H9 (cell line): ENCODE results near the gene AACS. TPM values are rescaled to one million over a fixed set of nuclear protein-coding genes. Genes with fewer than 3 reads are reported as not detected.
"Not testable (repeated sequence)": the region's sequence is repeated elsewhere in the genome, so short reads cannot be mapped to it uniquely, and the experiment has no call there.

Experiments
- DNase-seq: peaks from one replicate; pipeline ENCODE4 v3.0.0-alpha.2; 2017
- H2AFZ ChIP-seq: one replicate; pipeline ENCODE4 v1.6.1; 2013; ENCODE audit warnings: mild to moderate bottlenecking, low read length, control low read depth, moderate library complexity
- H2AK5ac ChIP-seq: 2 replicates; pipeline ENCODE4 v1.6.1; 2013; ENCODE audit warnings: low read length, control low read depth, mixed read lengths; ENCODE audit not compliant: insufficient read length
- H2BK120ac ChIP-seq: one replicate; pipeline ENCODE4 v1.6.1; 2013; ENCODE audit warnings: low read depth, mild to moderate bottlenecking, low read length, control low read depth, inconsistent platforms; ENCODE audit not compliant: poor library complexity, severe bottlenecking
- H2BK12ac ChIP-seq: 2 replicates; pipeline ENCODE4 v1.6.1; 2013; ENCODE audit warnings: low read length, control low read depth, mixed read lengths, low read depth; ENCODE audit not compliant: insufficient read length
- H2BK15ac ChIP-seq: 2 replicates; pipeline ENCODE4 v1.6.1; 2013; ENCODE audit warnings: low read depth, low read length, control low read depth
- H2BK20ac ChIP-seq: one replicate; pipeline ENCODE4 v1.6.1; 2013; ENCODE audit warnings: low read depth, mild to moderate bottlenecking, low read length, control low read depth, inconsistent platforms; ENCODE audit not compliant: poor library complexity, severe bottlenecking
- H2BK5ac ChIP-seq: 2 replicates; pipeline ENCODE4 v1.6.1; 2013; ENCODE audit warnings: low read length, control low read depth, mixed read lengths; ENCODE audit not compliant: insufficient read length
- H3K14ac ChIP-seq: 2 replicates; pipeline ENCODE4 v1.6.1; 2013; ENCODE audit warnings: low read length, control low read depth; ENCODE audit not compliant: insufficient read depth
- H3K18ac ChIP-seq: 2 replicates; pipeline ENCODE4 v1.6.1; 2013; ENCODE audit warnings: low read depth, mild to moderate bottlenecking, mixed read lengths, low read length, control low read depth; ENCODE audit not compliant: insufficient read length
- H3K23ac ChIP-seq: 2 replicates; pipeline ENCODE4 v1.6.1; 2013; ENCODE audit warnings: low read length, control low read depth, mixed read lengths, low read depth; ENCODE audit not compliant: insufficient read length
- H3K23me2 ChIP-seq: 2 replicates; pipeline ENCODE4 v1.6.1; 2013; ENCODE audit warnings: low read depth, mild to moderate bottlenecking, mixed read lengths, low read length, control low read depth; ENCODE audit not compliant: insufficient read length, poor library complexity, severe bottlenecking
- H3K27ac ChIP-seq: 2 replicates; pipeline ENCODE4 v1.5.1; 2013; ENCODE audit warnings: low read length, control low read depth, mixed read lengths, low read depth; ENCODE audit not compliant: insufficient read length
- H3K27me3 ChIP-seq: 2 replicates; pipeline ENCODE4 v1.6.1; 2013; ENCODE audit warnings: low read length, control low read depth, inconsistent platforms; ENCODE audit not compliant: insufficient read depth
- H3K4ac ChIP-seq: 2 replicates; pipeline ENCODE4 v1.6.1; 2013; ENCODE audit warnings: low read depth, mild to moderate bottlenecking, control low read depth, inconsistent platforms, low read length, moderate library complexity
- H3K4me1 ChIP-seq: 2 replicates; pipeline ENCODE4 v1.6.1; 2013; ENCODE audit warnings: low read length, control low read depth, inconsistent platforms; ENCODE audit not compliant: insufficient read depth
- H3K4me2 ChIP-seq: 2 replicates; pipeline ENCODE4 v1.6.1; 2013; ENCODE audit warnings: low read length, control low read depth, mixed read lengths; ENCODE audit not compliant: insufficient read length, insufficient read depth
- H3K56ac ChIP-seq: 2 replicates; pipeline ENCODE4 v1.6.1; 2013; ENCODE audit warnings: low read depth, mild to moderate bottlenecking, mixed read lengths, low read length, control low read depth; ENCODE audit not compliant: insufficient read length
- H3K79me1 ChIP-seq: 2 replicates; pipeline ENCODE4 v1.6.1; 2013; ENCODE audit warnings: low read depth, mild to moderate bottlenecking, moderate library complexity, low read length, control low read depth, inconsistent platforms; ENCODE audit not compliant: insufficient read depth, poor library complexity, severe bottlenecking
- H3K79me2 ChIP-seq: 2 replicates; pipeline ENCODE4 v1.6.1; 2013; ENCODE audit warnings: low read length, control low read depth, inconsistent platforms; ENCODE audit not compliant: insufficient read depth
- H3K9ac ChIP-seq: 2 replicates; pipeline ENCODE4 v1.6.1; 2013; ENCODE audit warnings: low read length, control low read depth, mixed read lengths; ENCODE audit not compliant: insufficient read length; ENCODE audit errors: extremely low read depth
- H3K9me3 ChIP-seq: one replicate; pipeline ENCODE4 v1.6.1; 2013; ENCODE audit warnings: low read depth, low read length, inconsistent platforms; ENCODE audit not compliant: control insufficient read depth
- H3T11ph ChIP-seq: one replicate; pipeline ENCODE4 v1.6.1; 2013; ENCODE audit warnings: mild to moderate bottlenecking, low read length, control low read depth, inconsistent platforms
- H4K20me1 ChIP-seq: one replicate; pipeline ENCODE4 v1.6.1; 2013; ENCODE audit not compliant: control insufficient read depth, insufficient read length, insufficient read depth
- H4K5ac ChIP-seq: 2 replicates; pipeline ENCODE4 v1.6.1; 2013; ENCODE audit warnings: low read depth, mild to moderate bottlenecking, mixed read lengths, low read length, control low read depth; ENCODE audit not compliant: insufficient read length
- H4K8ac ChIP-seq: replicated peaks from 2 replicates; pipeline ENCODE4 v1.6.1; 2013; ENCODE audit warnings: low read length, control low read depth, mixed read lengths, low read depth; ENCODE audit not compliant: insufficient read length
- H4K91ac ChIP-seq: 2 replicates; pipeline ENCODE4 v1.6.1; 2013; ENCODE audit warnings: low read depth, mild to moderate bottlenecking, moderate library complexity, mixed read lengths, low read length, control low read depth; ENCODE audit not compliant: insufficient read length
- H3K27ac Mint-ChIP-seq, 3 experiments: 2 replicates in 2 of 3; 3 replicates in 1 of 3; pipeline ENCODE4 v1.8.0; 2020 to 2021; ENCODE audit warnings: mixed read lengths in 3 of 3, mild to moderate bottlenecking in 1 of 3, moderate library complexity in 1 of 3
- H3K27me3 Mint-ChIP-seq: 2 replicates; pipeline ENCODE4 v1.8.0; 2021; ENCODE audit warnings: low read depth, mild to moderate bottlenecking, moderate library complexity, mixed read lengths
- H3K36me3 Mint-ChIP-seq, 3 experiments: 2 replicates in 2 of 3; 3 replicates in 1 of 3; pipeline ENCODE4 v1.8.0; 2020 to 2021; ENCODE audit warnings: low read depth in 3 of 3, mixed read lengths in 3 of 3; ENCODE audit not compliant: insufficient read depth in 1 of 3
- H3K4me1 Mint-ChIP-seq, 2 experiments: 2 replicates each; pipeline ENCODE4 v1.8.0; 2020; ENCODE audit warnings: mixed read lengths in 2 of 2
- H3K4me3 Mint-ChIP-seq, 2 experiments: 2 replicates in 1 of 2; 3 replicates in 1 of 2; pipeline ENCODE4 v1.8.0; 2020 to 2021; ENCODE audit warnings: mild to moderate bottlenecking in 2 of 2, mixed read lengths in 2 of 2, moderate library complexity in 1 of 2
- H3K9me3 Mint-ChIP-seq, 2 experiments: 2 replicates in 1 of 2; 3 replicates in 1 of 2; pipeline ENCODE4 v1.8.0; 2020; ENCODE audit warnings: mild to moderate bottlenecking in 2 of 2, mixed read lengths in 2 of 2, moderate library complexity in 1 of 2
- CTCF ChIP-seq: fragments of 200-600 bp; sonication (generic); conservative IDR thresholded peaks from 3 replicates; pipeline ENCODE4 v1.8.0; 2021; ENCODE audit warnings: antibody characterized with exemption, mild to moderate bottlenecking
- WGBS: extraction: QIAGEN DNeasy Blood & Tissue Kit; methylation state at CpG from one replicate; pipeline ENCODE4 v1.1.7; 2013; ENCODE audit warnings: missing lambda C conversion rate, low lambda C conversion rate, mixed read lengths; ENCODE audit not compliant: insufficient read length; ENCODE audit errors: extremely low coverage; 5-methylcytosine and 5-hydroxymethylcytosine counted together
- total RNA-seq: library from RNA; stranded (reverse); gene quantifications from 2 replicates; pipeline ENCODE4 v1.2.1, GENCODE V29; 2021

AACS gene
- total RNA-seq, 1 experiment from 2014 or later: 35.0 TPM

- H2BK5ac ChIP-seq: no peak overlapping the region
- no peak overlapping the region for H3T11ph ChIP-seq
- no peak overlapping the region for H3K14ac ChIP-seq
- no peak overlapping the region for H2BK120ac ChIP-seq
- no peak overlapping the region for H3K23ac ChIP-seq
- H4K8ac ChIP-seq: no peak overlapping the region
- no peak overlapping the region for H4K91ac ChIP-seq
- no CpG with 5 or more reads among the region's 2 CpGs for WGBS
- no peaks in the 10 kb centered on the region for H3K9me3 ChIP-seq
- peaks cover 6% of the 10 kb centered on the region; the same call in 1 of the 2 replicates for H3K79me2 ChIP-seq
- Mint-ChIP-seq H3K4me3 (no peak overlapping the region), H3K9me3 (no peaks in the 10 kb centered on the region), H3K27me3 (no peaks in the 10 kb centered on the region), H3K27ac (no peak overlapping the region), H3K4me1 (peaks cover 10 to 11% of the 10 kb centered on the region in 2 experiments), H3K36me3 (peaks cover 21 to 40% (median 33%) of the 10 kb centered on the region in 3 experiments)
- peaks cover 3% of the 10 kb centered on the region for H3K79me1 ChIP-seq
- no peak overlapping the region for H3K56ac ChIP-seq
- H3K23me2 ChIP-seq: no peaks in the 10 kb centered on the region
- no peak overlapping the region for H4K5ac ChIP-seq
- H3K4me1 ChIP-seq: no peaks in the 10 kb centered on the region; the same call in 1 of the 2 replicates
- H4K20me1 ChIP-seq: no peaks in the 10 kb centered on the region
- TF ChIP-seq CTCF: no peak
- DNase-seq: no peak
- no peaks in the 10 kb centered on the region for H3K27me3 ChIP-seq
- H3K27ac ChIP-seq: no peak overlapping the region
- no peak overlapping the region for H2BK20ac ChIP-seq
- H2BK15ac ChIP-seq: no peak overlapping the region
- no peak overlapping the region for H2BK12ac ChIP-seq
- H3K18ac ChIP-seq: no peak overlapping the region
- H3K4me2 ChIP-seq: no peak overlapping the region
- H3K4ac ChIP-seq: no peak overlapping the region
- H2AK5ac ChIP-seq: no peak overlapping the region
- H3K9ac ChIP-seq: no peak overlapping the region
- H2AFZ ChIP-seq: no peak overlapping the region
Observed at GRCh38 chr12:125072496-125072895, 7.3 kb downstream of the AACS start.

- H2BK12ac ChIP-seq, H3K18ac ChIP-seq, H3T11ph ChIP-seq, DNase-seq, H4K91ac ChIP-seq, H3K9ac ChIP-seq, H3K27ac ChIP-seq, H2AFZ ChIP-seq, H3K4me3 Mint-ChIP-seq, H3K27me3 Mint-ChIP-seq, H3K4me2 ChIP-seq, H3K14ac ChIP-seq, H3K4ac ChIP-seq, H3K23me2 ChIP-seq, H2BK5ac ChIP-seq, H3K4me1 ChIP-seq, H3K79me1 ChIP-seq, H2BK120ac ChIP-seq, H4K8ac ChIP-seq, H3K27me3 ChIP-seq, H4K20me1 ChIP-seq, H3K79me2 ChIP-seq, H3K9me3 Mint-ChIP-seq, H2AK5ac ChIP-seq, H2BK15ac ChIP-seq, H3K56ac ChIP-seq, H3K9me3 ChIP-seq, H3K4me1 Mint-ChIP-seq, H4K5ac ChIP-seq, H3K23ac ChIP-seq, H2BK20ac ChIP-seq: not testable (repeated sequence)
- H3K27ac Mint-ChIP-seq: peak overlapping the region in 1 of 3 experiments; percentile 79; a peak in 1 of 7 replicates
- WGBS: no CpG with 5 or more reads among the region's 2 CpGs
- peaks cover 35 to 51% (median 42%) of the 10 kb centered on the region in 3 experiments; a peak in 6 of 7 replicates for H3K36me3 Mint-ChIP-seq
Observed at GRCh38 chr12:125074294-125074693, 9.1 kb downstream of the AACS start.
